CD14-positive monocyte (primary cell): ENCODE data around the gene MYL10. TPM values are rescaled to one million over a fixed set of nuclear protein-coding genes. Genes with fewer than 3 reads are reported as not detected.

Source experiments
- DNase-seq, 3 donors: peaks; one replicate each; pipeline ENCODE4 v3.0.0-alpha.2; 2011 to 2022
- H2AFZ ChIP-seq: 2 replicates; pipeline ENCODE4 v1.6.0; 2012; ENCODE audit warnings: mild to moderate bottlenecking, low read depth, low read length, inconsistent platforms; ENCODE audit not compliant: insufficient read depth, poor library complexity, severe bottlenecking
- H3K27ac ChIP-seq, 2 donors: 1 replicate in 1 of 2; 2 replicates in 1 of 2; pipeline ENCODE4 v1.5.1; 2012 to 2013; ENCODE audit warnings: low read length in 2 of 2, control low read depth in 1 of 2, inconsistent platforms in 1 of 2, low read depth in 1 of 2, mild to moderate bottlenecking in 1 of 2
- H3K27me3 ChIP-seq, 2 donors: one replicate each; pipeline versions ENCODE4 v1.6.0 to v1.6.1; 2011 to 2013; ENCODE audit warnings: low read length in 2 of 2; ENCODE audit not compliant: control insufficient read depth in 2 of 2, insufficient read depth in 2 of 2
- H3K36me3 ChIP-seq, 2 donors: replicated peaks in 1 of 2; 1 replicate in 1 of 2; 2 replicates in 1 of 2; pipeline versions ENCODE4 v1.5.1 to v1.6.1; 2012 to 2013; ENCODE audit warnings: low read length in 2 of 2, control low read depth in 1 of 2, inconsistent platforms in 1 of 2, mild to moderate bottlenecking in 1 of 2; ENCODE audit not compliant: insufficient read depth in 2 of 2, control insufficient read depth in 1 of 2
- H3K4me1 ChIP-seq, 2 donors: 1 replicate in 1 of 2; 2 replicates in 1 of 2; pipeline versions ENCODE4 v1.5.1 to v1.6.1; 2012 to 2013; ENCODE audit warnings: low read length in 2 of 2, control low read depth in 1 of 2, inconsistent platforms in 1 of 2, mild to moderate bottlenecking in 1 of 2, moderate library complexity in 1 of 2; ENCODE audit not compliant: insufficient read depth in 2 of 2, control insufficient read depth in 1 of 2
- H3K4me2 ChIP-seq: replicated peaks from 2 replicates; pipeline ENCODE3; 2012; ENCODE audit warnings: low read length, moderate library complexity, mild to moderate bottlenecking; ENCODE audit not compliant: poor library complexity, severe bottlenecking; ENCODE audit errors: extremely low read depth
- H3K4me3 ChIP-seq, 3 experiments: fragments of 200-600 bp in 1 of 3; sonication (generic) in 1 of 3; replicated peaks in 1 of 3; 1 replicate in 2 of 3; 2 replicates in 1 of 3; pipeline ENCODE4 v1.5.1; 2011 to 2013; ENCODE audit warnings: low read length in 3 of 3, mild to moderate bottlenecking in 3 of 3, control low read depth in 2 of 3, low read depth in 2 of 3, inconsistent platforms in 1 of 3, moderate library complexity in 1 of 3
- H3K79me2 ChIP-seq: 2 replicates; pipeline ENCODE4 v1.6.0; 2012; ENCODE audit warnings: mild to moderate bottlenecking, control low read depth, inconsistent platforms, low read length, moderate library complexity; ENCODE audit not compliant: insufficient read depth
- H3K9ac ChIP-seq: 2 replicates; pipeline ENCODE4 v1.6.0; 2017; ENCODE audit warnings: low read length, mild to moderate bottlenecking; ENCODE audit not compliant: insufficient read depth, poor library complexity, severe bottlenecking
- H3K9me3 ChIP-seq, 2 donors: replicated peaks in 1 of 2; 1 replicate in 1 of 2; 2 replicates in 1 of 2; pipeline versions ENCODE4 v1.5.1 to v1.6.1; 2012 to 2013; ENCODE audit warnings: low read length in 2 of 2, control low read depth in 1 of 2; ENCODE audit not compliant: control insufficient read depth in 1 of 2, insufficient read depth in 1 of 2
- H4K20me1 ChIP-seq: 2 replicates; pipeline ENCODE4 v1.6.0; 2012; ENCODE audit warnings: mild to moderate bottlenecking, low read length, control low read depth, moderate library complexity; ENCODE audit not compliant: insufficient read depth
- H3K27ac Mint-ChIP-seq, 7 donors: one replicate each; pipeline ENCODE4 v1.8.0; 2020; ENCODE audit warnings: mild to moderate bottlenecking in 7 of 7, mixed read lengths in 7 of 7, moderate library complexity in 6 of 7, inconsistent platforms in 2 of 7
- H3K27me3 Mint-ChIP-seq, 3 donors: one replicate each; pipeline ENCODE4 v1.8.0; 2021 to 2022; ENCODE audit warnings: low read depth in 3 of 3, mild to moderate bottlenecking in 3 of 3, mixed read lengths in 3 of 3, moderate library complexity in 3 of 3, inconsistent platforms in 1 of 3
- H3K36me3 Mint-ChIP-seq, 2 donors: one replicate each; pipeline ENCODE4 v1.8.0; 2020; ENCODE audit warnings: mixed read lengths in 2 of 2, inconsistent platforms in 1 of 2, mild to moderate bottlenecking in 1 of 2
- H3K4me1 Mint-ChIP-seq: one replicate; pipeline ENCODE4 v1.8.0; 2020; ENCODE audit warnings: mild to moderate bottlenecking, mixed read lengths
- H3K4me3 Mint-ChIP-seq, 2 donors: one replicate each; pipeline ENCODE4 v1.8.0; 2020; ENCODE audit warnings: mild to moderate bottlenecking in 2 of 2, mixed read lengths in 2 of 2, moderate library complexity in 1 of 2
- H3K9me3 Mint-ChIP-seq, 7 donors: one replicate each; pipeline ENCODE4 v1.8.0; 2020 to 2022; ENCODE audit warnings: mixed read lengths in 7 of 7, mild to moderate bottlenecking in 6 of 7, moderate library complexity in 6 of 7, inconsistent platforms in 2 of 7
- CTCF ChIP-seq: fragments of 200-600 bp; IDR thresholded peaks from one replicate; pipeline ENCODE4 v1.8.0; 2022; ENCODE audit warnings: antibody characterized with exemption, mild to moderate bottlenecking
- WGBS: methylation state at CpG from one replicate; pipeline ENCODE4 v1.1.5; 2013; ENCODE audit warnings: missing lambda C conversion rate; ENCODE audit not compliant: insufficient coverage; 5-methylcytosine and 5-hydroxymethylcytosine counted together
- intact Hi-C, 2 donors: fragments of 100-400 bp; cut with micrococcal nuclease; formaldehyde crosslinking; loops; one replicate each; pipeline versions ENCODE4 v1.15.0 to v1.15.1; 2023
- polyA plus RNA-seq, 3 donors: library from polyadenylated mRNA; depleted of rRNA in 1 of 3; unstranded in 2 of 3; stranded (reverse) in 1 of 3; fragments of 300-500 nt in 2 of 3; fragments of >200 nt in 1 of 3; fragmentation: Illumina TruSeq in 2 of 3; gene quantifications; 1 replicate in 2 of 3; 2 replicates in 1 of 3; pipeline ENCODE4 v1.2.3, GENCODE V29; 2012 to 2021

Gene MYL10
- polyA plus RNA-seq, 3 donors = not detected

DNA sequence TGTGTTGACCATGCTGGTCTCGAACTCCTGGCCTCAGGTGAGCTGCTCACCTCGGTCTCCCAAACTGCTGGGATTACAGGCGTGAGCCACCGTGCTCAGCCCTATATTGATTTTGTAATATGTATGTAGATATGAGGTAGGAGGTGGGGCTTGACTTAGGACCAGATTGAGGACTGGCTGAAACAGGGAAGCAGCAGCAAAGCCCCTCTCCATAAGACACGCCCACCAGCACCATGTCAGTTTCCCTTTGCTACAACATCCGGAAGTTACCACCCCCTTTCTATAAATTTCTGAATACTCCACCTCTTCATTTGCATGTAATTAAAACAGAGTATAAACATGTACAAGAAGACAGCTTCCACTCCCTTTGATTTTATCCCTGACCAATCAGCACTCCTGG, 47.9 kb upstream of the MYL10 start:
- Mint-ChIP-seq H3K27ac (no peak overlapping the region), H3K4me3 (no peak overlapping the region), H3K4me1 (peaks cover 19% of the 10 kb centered on the region), H3K9me3 (peaks cover 4 to 11% (median 7%) of the 10 kb centered on the region in 7 donors), H3K36me3 (no peaks in the 10 kb centered on the region), H3K27me3 (peaks cover 2 to 3% (median 2%) of the 10 kb centered on the region in 3 donors)
- Histone ChIP-seq H3K9ac (no peak overlapping the region), H3K4me3 (no peak overlapping the region), H3K27ac (no peak overlapping the region), H3K27me3 (no peaks in the 10 kb centered on the region), H3K36me3 (no peaks in the 10 kb centered on the region), H3K4me2 (no peak overlapping the region), H3K9me3 (peaks cover 0 to 9% of the 10 kb centered on the region in 2 donors), H3K79me2 (no peaks in the 10 kb centered on the region), H2AFZ (no peak overlapping the region), H3K4me1 (peaks cover 4 to 6% of the 10 kb centered on the region in 2 donors), H4K20me1 (no peaks in the 10 kb centered on the region)
- DNase-seq = peak; percentile 12 to 25 (median 24)
- TF ChIP-seq CTCF = no peak
- intact Hi-C loops = no loop called here
- WGBS = 81% methylated on average over 2 of the region's 6 CpGs

GRCh38 chr7:101676062-101676598, 47.0 kb upstream of the MYL10 start:
- Mint-ChIP-seq H3K27ac (no peak overlapping the region), H3K27me3 (peaks cover 2 to 4% (median 2%) of the 10 kb centered on the region in 3 donors), H3K9me3 (peaks cover 4 to 11% (median 7%) of the 10 kb centered on the region in 7 donors), H3K4me3 (no peak overlapping the region), H3K4me1 (peaks cover 17% of the 10 kb centered on the region), H3K36me3 (no peaks in the 10 kb centered on the region)
- Histone ChIP-seq H3K9me3 (peaks cover 0 to 9% of the 10 kb centered on the region in 2 donors), H3K79me2 (no peaks in the 10 kb centered on the region), H2AFZ (no peak overlapping the region), H3K27ac (no peak overlapping the region), H3K27me3 (no peaks in the 10 kb centered on the region), H3K9ac (no peak overlapping the region), H3K4me3 (no peak overlapping the region), H3K36me3 (no peaks in the 10 kb centered on the region), H3K4me1 (peaks cover 4 to 6% of the 10 kb centered on the region in 2 donors), H3K4me2 (no peak overlapping the region), H4K20me1 (no peaks in the 10 kb centered on the region)
- 95% methylated on average over 4 of the region's 16 CpGs for WGBS
- intact Hi-C loops = no loop called here
- TF ChIP-seq CTCF = no peak
- DNase-seq = no peak
